H9 (cell line): Measurements from ENCODE around the gene TTC31. TPM values are rescaled to one million over a fixed set of nuclear protein-coding genes. Genes with fewer than 3 reads are reported as not detected.

Experiments
- DNase-seq: peaks from one replicate; pipeline ENCODE4 v3.0.0-alpha.2; 2017
- H2AFZ ChIP-seq: one replicate; pipeline ENCODE4 v1.6.1; 2013; ENCODE audit warnings: mild to moderate bottlenecking, low read length, control low read depth, moderate library complexity
- H2AK5ac ChIP-seq: 2 replicates; pipeline ENCODE4 v1.6.1; 2013; ENCODE audit warnings: low read length, control low read depth, mixed read lengths; ENCODE audit not compliant: insufficient read length
- H2BK120ac ChIP-seq: one replicate; pipeline ENCODE4 v1.6.1; 2013; ENCODE audit warnings: low read depth, mild to moderate bottlenecking, low read length, control low read depth, inconsistent platforms; ENCODE audit not compliant: poor library complexity, severe bottlenecking
- H2BK12ac ChIP-seq: 2 replicates; pipeline ENCODE4 v1.6.1; 2013; ENCODE audit warnings: low read length, control low read depth, mixed read lengths, low read depth; ENCODE audit not compliant: insufficient read length
- H2BK15ac ChIP-seq: 2 replicates; pipeline ENCODE4 v1.6.1; 2013; ENCODE audit warnings: low read depth, low read length, control low read depth
- H2BK20ac ChIP-seq: one replicate; pipeline ENCODE4 v1.6.1; 2013; ENCODE audit warnings: low read depth, mild to moderate bottlenecking, low read length, control low read depth, inconsistent platforms; ENCODE audit not compliant: poor library complexity, severe bottlenecking
- H2BK5ac ChIP-seq: 2 replicates; pipeline ENCODE4 v1.6.1; 2013; ENCODE audit warnings: low read length, control low read depth, mixed read lengths; ENCODE audit not compliant: insufficient read length
- H3K14ac ChIP-seq: 2 replicates; pipeline ENCODE4 v1.6.1; 2013; ENCODE audit warnings: low read length, control low read depth; ENCODE audit not compliant: insufficient read depth
- H3K18ac ChIP-seq: 2 replicates; pipeline ENCODE4 v1.6.1; 2013; ENCODE audit warnings: low read depth, mild to moderate bottlenecking, mixed read lengths, low read length, control low read depth; ENCODE audit not compliant: insufficient read length
- H3K23ac ChIP-seq: 2 replicates; pipeline ENCODE4 v1.6.1; 2013; ENCODE audit warnings: low read length, control low read depth, mixed read lengths, low read depth; ENCODE audit not compliant: insufficient read length
- H3K23me2 ChIP-seq: 2 replicates; pipeline ENCODE4 v1.6.1; 2013; ENCODE audit warnings: low read depth, mild to moderate bottlenecking, mixed read lengths, low read length, control low read depth; ENCODE audit not compliant: insufficient read length, poor library complexity, severe bottlenecking
- H3K27ac ChIP-seq: 2 replicates; pipeline ENCODE4 v1.5.1; 2013; ENCODE audit warnings: low read length, control low read depth, mixed read lengths, low read depth; ENCODE audit not compliant: insufficient read length
- H3K27me3 ChIP-seq: 2 replicates; pipeline ENCODE4 v1.6.1; 2013; ENCODE audit warnings: low read length, control low read depth, inconsistent platforms; ENCODE audit not compliant: insufficient read depth
- H3K4ac ChIP-seq: 2 replicates; pipeline ENCODE4 v1.6.1; 2013; ENCODE audit warnings: low read depth, mild to moderate bottlenecking, control low read depth, inconsistent platforms, low read length, moderate library complexity
- H3K4me1 ChIP-seq: 2 replicates; pipeline ENCODE4 v1.6.1; 2013; ENCODE audit warnings: low read length, control low read depth, inconsistent platforms; ENCODE audit not compliant: insufficient read depth
- H3K4me2 ChIP-seq: 2 replicates; pipeline ENCODE4 v1.6.1; 2013; ENCODE audit warnings: low read length, control low read depth, mixed read lengths; ENCODE audit not compliant: insufficient read length, insufficient read depth
- H3K56ac ChIP-seq: 2 replicates; pipeline ENCODE4 v1.6.1; 2013; ENCODE audit warnings: low read depth, mild to moderate bottlenecking, mixed read lengths, low read length, control low read depth; ENCODE audit not compliant: insufficient read length
- H3K79me1 ChIP-seq: 2 replicates; pipeline ENCODE4 v1.6.1; 2013; ENCODE audit warnings: low read depth, mild to moderate bottlenecking, moderate library complexity, low read length, control low read depth, inconsistent platforms; ENCODE audit not compliant: insufficient read depth, poor library complexity, severe bottlenecking
- H3K79me2 ChIP-seq: 2 replicates; pipeline ENCODE4 v1.6.1; 2013; ENCODE audit warnings: low read length, control low read depth, inconsistent platforms; ENCODE audit not compliant: insufficient read depth
- H3K9ac ChIP-seq: 2 replicates; pipeline ENCODE4 v1.6.1; 2013; ENCODE audit warnings: low read length, control low read depth, mixed read lengths; ENCODE audit not compliant: insufficient read length; ENCODE audit errors: extremely low read depth
- H3K9me3 ChIP-seq: one replicate; pipeline ENCODE4 v1.6.1; 2013; ENCODE audit warnings: low read depth, low read length, inconsistent platforms; ENCODE audit not compliant: control insufficient read depth
- H3T11ph ChIP-seq: one replicate; pipeline ENCODE4 v1.6.1; 2013; ENCODE audit warnings: mild to moderate bottlenecking, low read length, control low read depth, inconsistent platforms
- H4K20me1 ChIP-seq: one replicate; pipeline ENCODE4 v1.6.1; 2013; ENCODE audit not compliant: control insufficient read depth, insufficient read length, insufficient read depth
- H4K5ac ChIP-seq: 2 replicates; pipeline ENCODE4 v1.6.1; 2013; ENCODE audit warnings: low read depth, mild to moderate bottlenecking, mixed read lengths, low read length, control low read depth; ENCODE audit not compliant: insufficient read length
- H4K8ac ChIP-seq: replicated peaks from 2 replicates; pipeline ENCODE4 v1.6.1; 2013; ENCODE audit warnings: low read length, control low read depth, mixed read lengths, low read depth; ENCODE audit not compliant: insufficient read length
- H4K91ac ChIP-seq: 2 replicates; pipeline ENCODE4 v1.6.1; 2013; ENCODE audit warnings: low read depth, mild to moderate bottlenecking, moderate library complexity, mixed read lengths, low read length, control low read depth; ENCODE audit not compliant: insufficient read length
- H3K27ac Mint-ChIP-seq, 3 experiments: 2 replicates in 2 of 3; 3 replicates in 1 of 3; pipeline ENCODE4 v1.8.0; 2020 to 2021; ENCODE audit warnings: mixed read lengths in 3 of 3, mild to moderate bottlenecking in 1 of 3, moderate library complexity in 1 of 3
- H3K27me3 Mint-ChIP-seq: 2 replicates; pipeline ENCODE4 v1.8.0; 2021; ENCODE audit warnings: low read depth, mild to moderate bottlenecking, moderate library complexity, mixed read lengths
- H3K36me3 Mint-ChIP-seq, 3 experiments: 2 replicates in 2 of 3; 3 replicates in 1 of 3; pipeline ENCODE4 v1.8.0; 2020 to 2021; ENCODE audit warnings: low read depth in 3 of 3, mixed read lengths in 3 of 3; ENCODE audit not compliant: insufficient read depth in 1 of 3
- H3K4me1 Mint-ChIP-seq, 2 experiments: 2 replicates each; pipeline ENCODE4 v1.8.0; 2020; ENCODE audit warnings: mixed read lengths in 2 of 2
- H3K4me3 Mint-ChIP-seq, 2 experiments: 2 replicates in 1 of 2; 3 replicates in 1 of 2; pipeline ENCODE4 v1.8.0; 2020 to 2021; ENCODE audit warnings: mild to moderate bottlenecking in 2 of 2, mixed read lengths in 2 of 2, moderate library complexity in 1 of 2
- H3K9me3 Mint-ChIP-seq, 2 experiments: 2 replicates in 1 of 2; 3 replicates in 1 of 2; pipeline ENCODE4 v1.8.0; 2020; ENCODE audit warnings: mild to moderate bottlenecking in 2 of 2, mixed read lengths in 2 of 2, moderate library complexity in 1 of 2
- WGBS: extraction: QIAGEN DNeasy Blood & Tissue Kit; methylation state at CpG from one replicate; pipeline ENCODE4 v1.1.7; 2013; ENCODE audit warnings: missing lambda C conversion rate, low lambda C conversion rate, mixed read lengths; ENCODE audit not compliant: insufficient read length; ENCODE audit errors: extremely low coverage; 5-methylcytosine and 5-hydroxymethylcytosine counted together
- total RNA-seq: library from RNA; stranded (reverse); gene quantifications from 2 replicates; pipeline ENCODE4 v1.2.1, GENCODE V29; 2021
- TF ChIP-seq, protein P1 (sequence below): fragments of 200-600 bp; sonication (generic); conservative IDR thresholded peaks from 3 replicates; pipeline ENCODE4 v1.8.0; 2021; ENCODE audit warnings: antibody characterized with exemption, mild to moderate bottlenecking

Gene TTC31
- total RNA-seq, 1 experiment from 2014 or later, result 33.3 TPM

DNA sequence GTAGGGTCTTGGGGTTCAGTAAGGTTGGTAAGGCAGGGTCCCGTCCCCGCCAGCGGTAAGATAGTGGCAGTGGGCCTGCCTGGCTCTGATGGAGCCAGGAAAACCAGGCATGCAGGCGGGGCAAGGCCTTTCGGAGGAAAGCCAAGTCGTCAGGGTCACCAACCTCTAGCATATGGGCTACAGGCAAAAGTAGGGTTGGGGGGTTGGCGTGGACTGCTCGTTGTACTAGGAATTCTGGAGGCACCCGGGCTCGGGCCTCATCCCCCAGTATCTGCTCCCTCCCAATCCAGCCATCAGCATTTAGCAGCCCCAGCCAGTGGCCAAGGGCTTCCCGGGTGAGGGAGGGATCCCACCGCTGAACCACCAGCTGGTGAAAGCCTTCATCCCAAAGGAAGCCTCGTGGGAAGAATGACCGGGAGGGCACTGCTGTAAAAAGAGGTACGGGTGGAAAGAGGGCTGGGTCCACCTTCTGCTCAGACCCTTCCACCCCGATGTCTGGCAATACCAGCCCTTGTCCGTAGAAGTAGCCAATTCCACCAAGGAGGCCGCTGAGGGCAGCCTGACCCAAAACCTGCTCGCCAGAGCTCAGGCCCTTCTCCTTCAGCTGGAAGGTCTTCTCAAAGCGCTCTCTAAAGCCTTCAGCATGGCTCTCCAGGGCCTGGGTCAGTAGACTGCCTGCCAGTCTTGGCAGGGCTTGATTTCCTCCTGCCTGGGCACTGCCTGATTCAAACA lies 20.7 kb upstream of the TTC31 start:
- no CpG with 5 or more reads among the region's 20 CpGs for WGBS
- no peak overlapping the region for H2BK20ac ChIP-seq

More for the DNA sequence above, 20.7 kb upstream of the TTC31 start:
- Mint-ChIP-seq H3K27ac (no peak overlapping the region), H3K9me3 (no peaks in the 10 kb centered on the region), H3K4me3 (no peak overlapping the region), H3K4me1 (peaks cover 12 to 18% of the 10 kb centered on the region in 2 experiments), H3K27me3 (no peaks in the 10 kb centered on the region), H3K36me3 (peaks cover 10 to 29% (median 24%) of the 10 kb centered on the region in 3 experiments; a peak in 6 of 7 replicates)
- Histone ChIP-seq H4K20me1 (peaks cover 2% of the 10 kb centered on the region), H3K27ac (no peak overlapping the region), H3K23me2 (peaks cover 8% of the 10 kb centered on the region), H3K56ac (no peak overlapping the region), H3K79me1 (peaks cover 4% of the 10 kb centered on the region), H2BK12ac (no peak overlapping the region), H4K91ac (no peak overlapping the region), H3K23ac (no peak overlapping the region), H3T11ph (no peak overlapping the region), H2AFZ (no peak overlapping the region), H4K8ac (no peak overlapping the region), H2BK5ac (no peak overlapping the region), H4K5ac (no peak overlapping the region), H2BK120ac (no peak overlapping the region), H3K4me1 (peaks cover 2% of the 10 kb centered on the region; the same call in 1 of the 2 replicates), H3K27me3 (no peaks in the 10 kb centered on the region), H3K9me3 (no peaks in the 10 kb centered on the region), H2AK5ac (no peak overlapping the region), H2BK15ac (no peak overlapping the region), H3K79me2 (no peaks in the 10 kb centered on the region; the same call in 1 of the 2 replicates), H3K14ac (no peak overlapping the region; the same call in 1 of the 2 replicates), H3K18ac (no peak overlapping the region), H3K9ac (no peak overlapping the region), H3K4ac (no peak overlapping the region), H3K4me2 (no peak overlapping the region)
- DNase-seq, result no peak
- TF ChIP-seq, protein P1, sequence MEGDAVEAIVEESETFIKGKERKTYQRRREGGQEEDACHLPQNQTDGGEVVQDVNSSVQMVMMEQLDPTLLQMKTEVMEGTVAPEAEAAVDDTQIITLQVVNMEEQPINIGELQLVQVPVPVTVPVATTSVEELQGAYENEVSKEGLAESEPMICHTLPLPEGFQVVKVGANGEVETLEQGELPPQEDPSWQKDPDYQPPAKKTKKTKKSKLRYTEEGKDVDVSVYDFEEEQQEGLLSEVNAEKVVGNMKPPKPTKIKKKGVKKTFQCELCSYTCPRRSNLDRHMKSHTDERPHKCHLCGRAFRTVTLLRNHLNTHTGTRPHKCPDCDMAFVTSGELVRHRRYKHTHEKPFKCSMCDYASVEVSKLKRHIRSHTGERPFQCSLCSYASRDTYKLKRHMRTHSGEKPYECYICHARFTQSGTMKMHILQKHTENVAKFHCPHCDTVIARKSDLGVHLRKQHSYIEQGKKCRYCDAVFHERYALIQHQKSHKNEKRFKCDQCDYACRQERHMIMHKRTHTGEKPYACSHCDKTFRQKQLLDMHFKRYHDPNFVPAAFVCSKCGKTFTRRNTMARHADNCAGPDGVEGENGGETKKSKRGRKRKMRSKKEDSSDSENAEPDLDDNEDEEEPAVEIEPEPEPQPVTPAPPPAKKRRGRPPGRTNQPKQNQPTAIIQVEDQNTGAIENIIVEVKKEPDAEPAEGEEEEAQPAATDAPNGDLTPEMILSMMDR, result no peak
